ENCODE data around the gene PPARA. TPM values are rescaled to one million over a fixed set of nuclear protein-coding genes. Genes with fewer than 3 reads are reported as not detected.
"Not testable (repeated sequence)": the region's sequence is repeated elsewhere in the genome, so short reads cannot be mapped to it uniquely, and the experiment has no call there.

Gene PPARA
- total and polyA plus RNA-seq, 12 donors = 5.1 to 208 (median 37.4) TPM

DNA sequence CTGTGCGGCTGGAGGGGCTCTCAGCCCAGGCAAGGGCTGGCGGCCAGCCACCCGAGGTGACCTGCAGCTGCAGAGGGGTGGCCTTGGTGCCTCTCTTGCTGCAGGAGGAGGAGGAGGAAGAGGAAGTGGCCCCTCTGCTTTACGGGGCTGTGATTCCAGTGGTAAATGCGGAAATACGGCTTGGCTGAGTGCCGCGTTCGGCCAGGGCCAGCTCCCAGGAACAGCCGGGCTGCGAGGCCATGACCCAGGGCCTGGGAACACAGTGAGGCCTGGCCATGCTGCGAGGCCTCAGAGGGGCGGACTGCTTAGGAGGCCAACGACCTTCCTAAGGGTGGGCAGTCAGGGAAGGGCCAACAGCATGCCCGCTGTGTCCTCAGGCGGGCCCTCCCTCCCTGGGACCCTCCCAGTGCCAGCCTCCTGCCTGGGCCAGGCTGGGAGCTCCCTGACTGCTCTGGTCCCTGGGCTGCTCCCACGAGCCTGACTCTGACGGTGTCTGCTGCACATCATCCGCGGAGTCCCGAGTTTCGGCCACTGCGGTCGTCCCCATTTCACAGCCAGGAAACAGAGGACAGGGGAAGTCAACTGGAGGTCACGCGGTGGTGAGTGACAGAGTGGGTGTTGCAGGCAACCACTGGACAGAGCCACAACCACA, 20.8 kb upstream of the PPARA start:
- WGBS, 4 donors = 9 to 75% (median 41%) methylated on average over 5 to 26 of the region's 26 CpGs
- H3K27me3 ChIP-seq = no peaks in the 10 kb centered on the region
- no peaks in the 10 kb centered on the region for H3K36me3 ChIP-seq (replicated peaks in 1 of 2)
- H3K9me3 ChIP-seq (replicated peaks in 1 of 3) = no peaks in the 10 kb centered on the region
- intact Hi-C loops (cut with DNase I) = loop anchor here (5.0 to 10.0 kb wide), 3 partner anchors 125 to 413 kb away; partner anchors contain the start of genes CDPF1 (in 1 of the 2) and GTSE1 (in 1 of the 2)
- no peak overlapping the region for H3K4me3 ChIP-seq
- no peak for TF ChIP-seq POLR2A (IDR thresholded peaks at IDR 0.05)
- TF ChIP-seq, protein P1, sequence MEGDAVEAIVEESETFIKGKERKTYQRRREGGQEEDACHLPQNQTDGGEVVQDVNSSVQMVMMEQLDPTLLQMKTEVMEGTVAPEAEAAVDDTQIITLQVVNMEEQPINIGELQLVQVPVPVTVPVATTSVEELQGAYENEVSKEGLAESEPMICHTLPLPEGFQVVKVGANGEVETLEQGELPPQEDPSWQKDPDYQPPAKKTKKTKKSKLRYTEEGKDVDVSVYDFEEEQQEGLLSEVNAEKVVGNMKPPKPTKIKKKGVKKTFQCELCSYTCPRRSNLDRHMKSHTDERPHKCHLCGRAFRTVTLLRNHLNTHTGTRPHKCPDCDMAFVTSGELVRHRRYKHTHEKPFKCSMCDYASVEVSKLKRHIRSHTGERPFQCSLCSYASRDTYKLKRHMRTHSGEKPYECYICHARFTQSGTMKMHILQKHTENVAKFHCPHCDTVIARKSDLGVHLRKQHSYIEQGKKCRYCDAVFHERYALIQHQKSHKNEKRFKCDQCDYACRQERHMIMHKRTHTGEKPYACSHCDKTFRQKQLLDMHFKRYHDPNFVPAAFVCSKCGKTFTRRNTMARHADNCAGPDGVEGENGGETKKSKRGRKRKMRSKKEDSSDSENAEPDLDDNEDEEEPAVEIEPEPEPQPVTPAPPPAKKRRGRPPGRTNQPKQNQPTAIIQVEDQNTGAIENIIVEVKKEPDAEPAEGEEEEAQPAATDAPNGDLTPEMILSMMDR (IDR thresholded peaks at IDR 0.05) = no peak
- DNase-seq = peak; percentile 64 to 86 (median 81)
- peak overlapping the region in 4 of 5 donors; percentile 58 to 94 (median 76) for H3K27ac ChIP-seq
- H3K4me1 ChIP-seq (replicated peaks in 1 of 2) = peaks cover 20 to 25% of the 10 kb centered on the region in 2 donors

DNA sequence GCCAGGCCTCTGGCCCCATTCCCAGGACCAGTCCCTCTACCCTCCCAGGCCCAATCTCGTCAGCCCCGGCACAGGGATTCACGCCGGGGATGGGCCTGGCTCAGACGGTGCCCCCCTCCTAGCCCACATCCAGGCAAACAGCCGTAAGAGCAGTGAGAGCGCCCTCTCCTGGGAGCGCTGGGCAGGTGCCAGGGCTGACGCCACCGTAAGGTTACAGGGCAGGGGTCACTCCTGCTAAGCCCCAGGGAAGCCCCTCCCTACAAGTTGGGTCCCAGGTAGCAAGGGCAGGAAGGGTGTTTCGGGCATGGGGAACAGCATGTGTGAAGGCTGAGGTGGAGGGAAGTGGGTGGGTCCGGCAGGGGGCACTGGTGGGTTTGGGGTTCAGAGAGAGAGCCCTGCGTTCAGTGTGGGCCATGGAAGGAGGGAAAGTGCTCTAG, 19.2 kb upstream of the PPARA start:
- Histone ChIP-seq H3K4me3 (no peak overlapping the region), H3K4me1 (replicated peaks in 1 of 2) (peaks cover 25% of the 10 kb centered on the region in 2 donors), H3K27me3 (no peaks in the 10 kb centered on the region), H3K36me3 (replicated peaks in 1 of 2) (no peaks in the 10 kb centered on the region), H3K27ac (no peak overlapping the region), H3K9me3 (replicated peaks in 1 of 3) (no peaks in the 10 kb centered on the region)
- intact Hi-C loops (cut with DNase I) = loop anchor here in 1 of 2 donors (10.0 kb wide), 1 partner anchor 164 kb away; the partner anchor contains the start of gene GTSE1
- DNase-seq = no peak
- TF ChIP-seq, protein P1 (IDR thresholded peaks at IDR 0.05) = peak in 1 of 6 experiments; percentile 14
- no peak for TF ChIP-seq POLR2A (IDR thresholded peaks at IDR 0.05)
- WGBS, 4 donors = 72 to 97% (median 83%) methylated on average over 3 to 13 of the region's 13 CpGs

DNA sequence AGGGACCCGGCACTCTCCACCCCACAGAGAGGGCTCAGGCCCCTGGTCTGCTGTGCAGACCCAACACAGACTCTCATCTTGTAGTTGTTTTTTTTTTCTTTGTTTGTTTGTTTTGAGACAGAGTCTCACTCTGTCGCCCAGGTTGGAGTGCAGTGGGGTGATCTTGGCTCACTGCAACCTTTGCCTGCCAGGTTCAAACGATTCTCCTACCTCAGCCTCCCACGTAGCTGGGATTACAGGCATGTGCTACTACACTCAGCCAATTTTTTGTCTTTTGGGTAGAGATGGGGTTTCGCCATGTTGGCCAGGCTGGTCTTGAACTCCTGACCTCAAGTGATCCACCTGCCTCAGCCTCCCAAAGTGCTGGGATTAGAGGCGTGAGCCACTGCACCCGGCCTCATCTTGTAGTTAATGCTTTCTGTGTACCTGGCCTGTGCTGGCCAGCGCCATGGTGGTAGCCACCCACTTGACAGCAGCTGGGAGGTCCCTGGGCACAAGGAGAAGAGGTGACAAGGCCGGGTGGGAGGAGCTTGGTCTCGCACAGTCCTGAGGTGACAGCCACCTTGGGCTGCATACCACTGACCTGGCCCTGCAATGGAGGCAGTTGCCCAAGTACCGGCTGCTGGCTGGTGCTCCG, 18.0 kb upstream of the PPARA start:
- H3K27me3 ChIP-seq; H3K27ac ChIP-seq; H3K36me3 ChIP-seq (replicated peaks in 1 of 2); H3K9me3 ChIP-seq (replicated peaks in 1 of 3); H3K4me3 ChIP-seq: not testable (repeated sequence)
- intact Hi-C loops (cut with DNase I) = loop anchor here in 1 of 2 donors (10.0 kb wide), 1 partner anchor 162 kb away; the partner anchor contains the start of gene GTSE1
- DNase-seq = peak in 2 of 7 donors; percentile 18 to 28
- WGBS, 4 donors = 74 to 85% (median 82%) methylated on average over 8 to 12 of the region's 12 CpGs
- peaks cover 25 to 26% of the 10 kb centered on the region in 2 donors for H3K4me1 ChIP-seq (replicated peaks in 1 of 2)

DNA sequence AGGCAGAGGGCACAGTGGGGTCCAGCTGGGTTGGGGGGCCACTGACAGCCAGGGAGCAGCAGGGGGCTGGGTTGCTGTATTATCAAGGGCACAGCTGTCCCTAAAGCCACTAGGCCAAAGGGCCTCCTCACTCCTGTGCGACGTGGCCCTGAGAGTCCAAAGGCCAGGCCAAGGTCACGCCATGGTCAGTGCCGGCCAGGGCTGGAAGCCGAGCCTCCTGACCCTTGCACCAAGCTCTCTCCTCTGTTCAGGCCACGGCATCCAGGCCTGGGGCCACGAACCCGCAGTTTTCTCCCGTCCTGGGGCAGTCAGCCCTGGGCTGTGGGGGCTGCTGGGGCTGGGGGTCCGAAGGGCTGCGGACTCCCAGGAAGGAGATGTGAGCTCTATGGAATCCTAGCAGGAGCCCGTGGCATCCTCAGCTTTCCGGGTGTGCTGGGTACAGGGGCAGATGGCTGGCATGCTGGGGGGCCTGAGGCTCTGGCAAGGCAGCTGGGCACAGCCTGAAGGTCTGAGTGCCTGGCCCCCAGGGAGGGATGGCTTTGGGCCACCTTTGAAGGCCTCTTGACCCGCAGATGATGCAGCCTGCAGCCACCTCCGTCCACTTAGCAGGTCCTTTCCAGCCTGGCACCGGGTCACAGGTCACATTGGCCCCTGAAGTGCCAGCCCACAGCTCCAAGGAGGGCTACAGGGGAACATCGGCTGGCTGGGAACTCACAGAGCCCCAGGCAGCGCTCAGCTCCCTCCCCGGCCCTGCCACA, 17.3 kb upstream of the PPARA start:
- TF ChIP-seq POLR2A (IDR thresholded peaks at IDR 0.05) = no peak
- TF ChIP-seq, protein P1 (IDR thresholded peaks at IDR 0.05) = no peak
- Histone ChIP-seq H3K4me3 (no peak overlapping the region), H3K27ac (no peak overlapping the region), H3K27me3 (no peaks in the 10 kb centered on the region), H3K4me1 (replicated peaks in 1 of 2) (peaks cover 25 to 26% of the 10 kb centered on the region in 2 donors), H3K36me3 (replicated peaks in 1 of 2) (no peaks in the 10 kb centered on the region), H3K9me3 (replicated peaks in 1 of 3) (no peaks in the 10 kb centered on the region)
- peak in 2 of 7 donors; percentile 36 to 38 for DNase-seq
- 76 to 90% (median 78%) methylated on average over 4 to 19 of the region's 19 CpGs for WGBS, 4 donors
- intact Hi-C loops (cut with DNase I) = loop anchor here in 1 of 2 donors (10.0 kb wide), 1 partner anchor 162 kb away; the partner anchor contains the start of gene GTSE1
